Measurements from ENCODE around the gene PODXL.
"Not testable (repeated sequence)": the region's sequence is repeated elsewhere in the genome, so short reads cannot be mapped to it uniquely, and the experiment has no call there.

PODXL gene

DNA sequence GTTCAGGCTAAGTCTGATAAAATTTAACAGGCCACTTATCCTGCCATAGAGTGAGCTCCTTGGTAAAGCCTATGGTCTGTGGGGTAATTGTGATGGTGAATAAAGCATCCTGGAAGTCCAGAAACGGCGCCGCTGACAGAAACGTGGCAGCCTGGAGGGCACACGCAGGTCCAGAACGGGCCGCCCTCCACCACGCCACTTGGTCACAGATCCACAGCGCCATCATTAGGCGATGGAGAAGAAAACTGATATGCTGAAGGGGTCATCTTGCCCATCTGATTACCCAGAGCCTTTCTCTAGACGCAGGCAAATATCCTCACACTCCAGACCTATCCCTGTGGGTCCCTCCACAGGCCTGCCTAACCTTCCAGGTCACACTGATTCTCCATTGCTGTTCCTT, 37.8 kb downstream of the PODXL start:
- Histone ChIP-seq H2AFZ (ENCODE audit: low read depth, low read length, severe bottlenecking) (no peak overlapping the region), H3K9ac (ENCODE audit: low read length) (no peak overlapping the region), H3K9me2 (replicated peaks; ENCODE audit: insufficient read depth, low read length) (no peaks in the 10 kb centered on the region), H3K4me3 (ENCODE audit: insufficient read depth, low read length, poor library complexity, severe bottlenecking) (no peak overlapping the region), H3K36me3 (ENCODE audit: low read length) (no peaks in the 10 kb centered on the region), H3K27ac (ENCODE audit: low read depth, low read length) (no peak overlapping the region), H4K20me1 (ENCODE audit: low read depth, low read length) (no peaks in the 10 kb centered on the region), H3F3A (ENCODE audit: insufficient read depth) (no peaks in the 10 kb centered on the region), H3K27me3 (ENCODE audit: low read length) (no peaks in the 10 kb centered on the region), H3K79me2 (ENCODE audit: insufficient read depth, low read length) (no peaks in the 10 kb centered on the region), H3K9me3 (ENCODE audit: insufficient read depth, low read length) (no peaks in the 10 kb centered on the region), H3K4me2 (ENCODE audit: low read depth, low read length, poor library complexity, severe bottlenecking) (no peak overlapping the region)
- TF ChIP-seq, protein P1, sequence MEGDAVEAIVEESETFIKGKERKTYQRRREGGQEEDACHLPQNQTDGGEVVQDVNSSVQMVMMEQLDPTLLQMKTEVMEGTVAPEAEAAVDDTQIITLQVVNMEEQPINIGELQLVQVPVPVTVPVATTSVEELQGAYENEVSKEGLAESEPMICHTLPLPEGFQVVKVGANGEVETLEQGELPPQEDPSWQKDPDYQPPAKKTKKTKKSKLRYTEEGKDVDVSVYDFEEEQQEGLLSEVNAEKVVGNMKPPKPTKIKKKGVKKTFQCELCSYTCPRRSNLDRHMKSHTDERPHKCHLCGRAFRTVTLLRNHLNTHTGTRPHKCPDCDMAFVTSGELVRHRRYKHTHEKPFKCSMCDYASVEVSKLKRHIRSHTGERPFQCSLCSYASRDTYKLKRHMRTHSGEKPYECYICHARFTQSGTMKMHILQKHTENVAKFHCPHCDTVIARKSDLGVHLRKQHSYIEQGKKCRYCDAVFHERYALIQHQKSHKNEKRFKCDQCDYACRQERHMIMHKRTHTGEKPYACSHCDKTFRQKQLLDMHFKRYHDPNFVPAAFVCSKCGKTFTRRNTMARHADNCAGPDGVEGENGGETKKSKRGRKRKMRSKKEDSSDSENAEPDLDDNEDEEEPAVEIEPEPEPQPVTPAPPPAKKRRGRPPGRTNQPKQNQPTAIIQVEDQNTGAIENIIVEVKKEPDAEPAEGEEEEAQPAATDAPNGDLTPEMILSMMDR (IDR thresholded peaks at IDR 0.05; ENCODE audit: insufficient read depth, low read length, poor library complexity, severe bottlenecking), result no peak
- no peak for TF ChIP-seq EZH2phosphoT487 (conservative IDR thresholded peaks at IDR 0.05; ENCODE audit: low read length)

DNA sequence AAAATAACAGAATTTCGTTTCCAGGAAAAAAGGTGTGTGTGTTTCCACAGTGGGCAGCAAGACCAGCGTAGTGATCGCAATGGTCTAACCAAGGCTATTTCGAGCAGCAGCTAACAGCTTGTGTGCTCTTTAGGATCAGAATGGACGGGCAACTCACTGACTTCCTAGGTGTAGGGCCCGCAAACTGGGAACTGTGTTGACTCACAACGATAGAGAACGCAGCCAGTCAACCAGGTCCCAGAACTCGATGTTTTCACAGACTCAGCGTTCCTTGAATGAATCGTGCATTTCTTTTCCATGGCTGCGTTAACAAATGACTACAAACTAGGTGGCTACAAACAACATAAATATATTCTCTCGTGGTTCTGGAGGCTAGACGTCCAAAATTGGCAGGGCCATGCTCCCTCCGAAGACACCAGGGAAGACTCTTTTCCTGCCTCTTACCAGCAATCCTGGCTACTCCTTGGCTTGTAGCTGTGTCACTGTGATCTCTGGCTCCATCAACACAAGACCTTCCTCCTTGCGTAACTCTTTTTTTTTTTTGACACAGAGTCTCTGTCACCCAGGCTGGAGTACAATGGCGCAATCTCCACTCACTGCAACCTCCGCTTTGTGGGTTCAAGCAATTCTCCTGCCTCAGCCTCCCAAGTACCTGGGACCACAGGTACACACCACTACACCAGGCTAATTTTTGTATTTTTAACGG, 39.1 kb downstream of the PODXL start:
- Histone ChIP-seq H3K9ac (ENCODE audit: low read length) (no peak overlapping the region), H3K9me3 (ENCODE audit: insufficient read depth, low read length) (no peaks in the 10 kb centered on the region), H3K4me3 (ENCODE audit: insufficient read depth, low read length, poor library complexity, severe bottlenecking) (no peak overlapping the region), H3F3A (ENCODE audit: insufficient read depth) (no peaks in the 10 kb centered on the region), H3K36me3 (ENCODE audit: low read length) (no peaks in the 10 kb centered on the region), H3K9me2 (replicated peaks; ENCODE audit: insufficient read depth, low read length) (no peaks in the 10 kb centered on the region), H4K20me1 (ENCODE audit: low read depth, low read length) (no peaks in the 10 kb centered on the region), H3K4me2 (ENCODE audit: low read depth, low read length, poor library complexity, severe bottlenecking) (no peak overlapping the region), H3K27ac (ENCODE audit: low read depth, low read length) (no peak overlapping the region), H3K79me2 (ENCODE audit: insufficient read depth, low read length) (no peaks in the 10 kb centered on the region), H2AFZ (ENCODE audit: low read depth, low read length, severe bottlenecking) (no peak overlapping the region), H3K27me3 (ENCODE audit: low read length) (no peaks in the 10 kb centered on the region)
- TF ChIP-seq EZH2phosphoT487 (conservative IDR thresholded peaks at IDR 0.05; ENCODE audit: low read length), result no peak
- TF ChIP-seq, protein P1 (IDR thresholded peaks at IDR 0.05; ENCODE audit: insufficient read depth, low read length, poor library complexity, severe bottlenecking), result no peak

DNA sequence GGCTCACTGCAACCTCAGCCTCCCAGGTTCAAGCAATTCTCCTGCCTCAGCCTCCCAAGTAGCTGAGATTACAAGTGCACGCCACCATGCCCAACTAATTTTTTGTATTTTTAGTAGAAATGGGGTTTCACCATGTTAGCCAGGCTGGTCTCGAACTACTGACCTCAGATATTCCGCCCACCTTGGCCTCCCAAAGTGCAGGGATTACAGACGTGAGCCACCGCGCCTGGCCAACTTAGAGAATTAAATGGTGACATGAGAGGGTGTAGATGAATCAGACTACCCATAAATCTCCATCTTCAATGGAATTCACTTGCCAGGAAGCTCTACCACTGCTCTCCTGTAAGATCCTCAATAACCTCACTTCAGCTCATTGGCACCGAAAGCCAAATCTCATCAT, 41.0 kb downstream of the PODXL start:
- H3K4me2 ChIP-seq (ENCODE audit: low read depth, low read length, poor library complexity, severe bottlenecking); H3K79me2 ChIP-seq (ENCODE audit: insufficient read depth, low read length); H3K9me2 ChIP-seq (replicated peaks; ENCODE audit: insufficient read depth, low read length); H3K4me3 ChIP-seq (ENCODE audit: insufficient read depth, low read length, poor library complexity, severe bottlenecking); H3K9ac ChIP-seq (ENCODE audit: low read length); H3F3A ChIP-seq (ENCODE audit: insufficient read depth); H3K36me3 ChIP-seq (ENCODE audit: low read length); H3K9me3 ChIP-seq (ENCODE audit: insufficient read depth, low read length); H3K27ac ChIP-seq (ENCODE audit: low read depth, low read length); H2AFZ ChIP-seq (ENCODE audit: low read depth, low read length, severe bottlenecking); H4K20me1 ChIP-seq (ENCODE audit: low read depth, low read length); H3K27me3 ChIP-seq (ENCODE audit: low read length): not testable (repeated sequence)

DNA sequence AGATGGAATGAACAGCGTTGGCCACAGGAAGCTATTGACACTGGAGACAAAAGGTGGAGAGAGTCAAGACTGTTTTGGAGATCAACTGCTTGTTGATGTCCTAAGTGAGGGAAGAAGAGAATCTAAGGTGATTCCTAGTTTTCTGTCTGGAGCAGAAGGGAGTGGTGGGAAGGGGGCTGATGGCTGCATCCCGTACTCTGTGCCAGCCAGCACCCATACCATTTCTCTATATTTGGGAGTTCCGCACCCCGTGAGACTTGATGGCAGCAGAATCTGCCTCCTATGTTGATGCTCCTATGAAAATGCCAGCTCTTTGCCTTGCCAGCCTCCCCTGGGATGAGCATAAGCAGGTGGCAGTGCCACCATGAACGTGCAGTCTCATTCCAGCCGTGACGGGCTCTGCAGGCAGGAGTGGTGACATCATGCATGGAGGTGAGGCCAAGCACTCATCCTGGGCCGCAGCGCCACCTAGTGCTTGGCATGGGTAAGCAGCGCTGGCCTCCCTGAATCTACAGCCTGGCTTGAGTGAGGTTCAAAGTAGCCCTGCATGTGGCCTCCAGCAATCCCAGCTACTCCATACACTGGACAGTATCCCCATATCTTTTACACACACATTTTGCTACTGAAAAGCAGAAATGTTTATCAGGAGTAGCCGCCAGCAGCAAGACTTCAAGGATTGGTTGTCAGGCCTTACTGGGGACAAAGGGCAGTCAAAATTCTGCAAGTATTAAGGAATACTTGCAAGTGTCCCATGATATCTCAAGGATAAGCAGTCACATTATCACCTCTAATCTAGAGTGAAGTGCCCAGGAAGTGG, 43.0 kb downstream of the PODXL start:
- Histone ChIP-seq H3K9ac (ENCODE audit: low read length) (no peak overlapping the region), H3K9me3 (ENCODE audit: insufficient read depth, low read length) (no peaks in the 10 kb centered on the region), H3K36me3 (ENCODE audit: low read length) (no peaks in the 10 kb centered on the region), H3K9me2 (replicated peaks; ENCODE audit: insufficient read depth, low read length) (no peaks in the 10 kb centered on the region), H3F3A (ENCODE audit: insufficient read depth) (no peaks in the 10 kb centered on the region), H3K27me3 (ENCODE audit: low read length) (no peaks in the 10 kb centered on the region), H3K27ac (ENCODE audit: low read depth, low read length) (no peak overlapping the region), H2AFZ (ENCODE audit: low read depth, low read length, severe bottlenecking) (no peak overlapping the region), H3K4me2 (ENCODE audit: low read depth, low read length, poor library complexity, severe bottlenecking) (no peak overlapping the region), H3K79me2 (ENCODE audit: insufficient read depth, low read length) (no peaks in the 10 kb centered on the region), H4K20me1 (ENCODE audit: low read depth, low read length) (no peaks in the 10 kb centered on the region), H3K4me3 (ENCODE audit: insufficient read depth, low read length, poor library complexity, severe bottlenecking) (no peak overlapping the region)
- TF ChIP-seq, protein P1 (IDR thresholded peaks at IDR 0.05; ENCODE audit: insufficient read depth, low read length, poor library complexity, severe bottlenecking), result peak; percentile 79
- TF ChIP-seq EZH2phosphoT487 (conservative IDR thresholded peaks at IDR 0.05; ENCODE audit: low read length), result no peak

All from SU-DHL-6 (cell line).